AG09309 (cell line): ENCODE measurements around the gene TAP1.
A peak's percentile ranks its signal among the peaks of the same experiment; 100 is the strongest.

Source experiments
- DNase-seq: peaks from one replicate; pipeline ENCODE4 v3.0.0-alpha.2; 2010; ENCODE audit warnings: low read depth
- H3K4me3 ChIP-seq: 2 replicates; pipeline ENCODE4 v1.5.1; 2011; ENCODE audit warnings: mild to moderate bottlenecking, low read depth, low read length, moderate library complexity; ENCODE audit not compliant: control insufficient read depth
- CTCF ChIP-seq: IDR thresholded peaks from 2 replicates; pipeline ENCODE4 v1.5.1; 2011; ENCODE audit warnings: mild to moderate bottlenecking, low read depth, low read length, inconsistent platforms; ENCODE audit not compliant: insufficient read depth, control insufficient read depth; ENCODE audit errors: missing control alignments

The TAP1 gene

GRCh38 chr6:32845384-32845884 lies 8.1 kb downstream of the TAP1 start:
- no peak overlapping the region for H3K4me3 ChIP-seq
- TF ChIP-seq CTCF, result no peak
- no peak for DNase-seq

- H3K4me3 ChIP-seq, result peak overlapping the region; percentile 65; the same call in 1 of the 2 replicates
- no peak for TF ChIP-seq CTCF
- DNase-seq, result no peak
Observed at GRCh38 chr6:32844839-32845383, 8.6 kb downstream of the TAP1 start.

- TF ChIP-seq CTCF, result peak; percentile 22
- H3K4me3 ChIP-seq, result peak within 1 kb of the TSS; percentile 65
- DNase-seq, result peak; percentile 71
Observed at GRCh38 chr6:32843979-32844838, 9.3 kb downstream of the TAP1 start, which contains the start of gene PSMB8. Gene PSMB8 (minus strand): TSS chr6:32844047. CDS start chr6:32843996, 51 bp downstream.

- no peak for DNase-seq
- peak overlapping the region; percentile 65 for H3K4me3 ChIP-seq
- no peak for TF ChIP-seq CTCF
Observed at GRCh38 chr6:32843331-32843978, 10.0 kb downstream of the TAP1 start.

- no peak for TF ChIP-seq CTCF
- no peak for DNase-seq
- H3K4me3 ChIP-seq, result no peak overlapping the region
Observed at GRCh38 chr6:32842690-32843089, 10.8 kb downstream of the TAP1 start.

- H3K4me3 ChIP-seq, result no peak overlapping the region
- no peak for TF ChIP-seq CTCF
- no peak for DNase-seq
Observed at GRCh38 chr6:32842021-32842650, 11.4 kb downstream of the TAP1 start.
